Measurements from ENCODE around the gene DIPK1B.
"Not testable (repeated sequence)": the region's sequence is repeated elsewhere in the genome, so short reads cannot be mapped to it uniquely, and the experiment has no call there.

GRCh38 chr9:136766410-136767120 lies 54.2 kb downstream of the DIPK1B start:
- TF ChIP-seq, protein P1, sequence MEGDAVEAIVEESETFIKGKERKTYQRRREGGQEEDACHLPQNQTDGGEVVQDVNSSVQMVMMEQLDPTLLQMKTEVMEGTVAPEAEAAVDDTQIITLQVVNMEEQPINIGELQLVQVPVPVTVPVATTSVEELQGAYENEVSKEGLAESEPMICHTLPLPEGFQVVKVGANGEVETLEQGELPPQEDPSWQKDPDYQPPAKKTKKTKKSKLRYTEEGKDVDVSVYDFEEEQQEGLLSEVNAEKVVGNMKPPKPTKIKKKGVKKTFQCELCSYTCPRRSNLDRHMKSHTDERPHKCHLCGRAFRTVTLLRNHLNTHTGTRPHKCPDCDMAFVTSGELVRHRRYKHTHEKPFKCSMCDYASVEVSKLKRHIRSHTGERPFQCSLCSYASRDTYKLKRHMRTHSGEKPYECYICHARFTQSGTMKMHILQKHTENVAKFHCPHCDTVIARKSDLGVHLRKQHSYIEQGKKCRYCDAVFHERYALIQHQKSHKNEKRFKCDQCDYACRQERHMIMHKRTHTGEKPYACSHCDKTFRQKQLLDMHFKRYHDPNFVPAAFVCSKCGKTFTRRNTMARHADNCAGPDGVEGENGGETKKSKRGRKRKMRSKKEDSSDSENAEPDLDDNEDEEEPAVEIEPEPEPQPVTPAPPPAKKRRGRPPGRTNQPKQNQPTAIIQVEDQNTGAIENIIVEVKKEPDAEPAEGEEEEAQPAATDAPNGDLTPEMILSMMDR (IDR thresholded peaks at IDR 0.05) = peak in 3 of 6 experiments; percentile 12 to 47 (median 20)
- not testable (repeated sequence) for TF ChIP-seq POLR2A (IDR thresholded peaks at IDR 0.05)
